Measurements from ENCODE around the gene LRMDA.

Gene LRMDA

DNA sequence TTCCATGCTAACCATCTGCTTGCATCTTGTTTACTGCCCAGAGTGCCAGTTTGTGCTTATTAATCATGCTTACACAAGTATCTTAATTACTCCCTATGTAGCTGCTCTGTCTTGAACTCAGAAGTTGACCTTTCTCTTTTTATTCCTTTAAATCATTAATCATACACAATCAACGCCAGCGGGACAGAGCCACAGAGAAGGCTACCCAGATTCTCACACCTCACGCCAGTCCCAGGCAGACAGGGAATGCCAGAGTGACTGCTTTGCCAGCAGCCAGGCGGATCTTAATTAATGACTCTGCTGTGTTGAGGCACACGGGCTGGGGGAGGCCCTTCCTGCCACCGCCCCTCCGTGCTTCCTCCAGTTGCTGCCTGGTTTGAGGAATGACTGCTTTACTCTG lies 229.4 kb downstream of the LRMDA start:
- H3K4me3 ChIP-seq: no peak overlapping the region
- peak overlapping the region in 1 of 2 donors; percentile 14 for H3K27ac ChIP-seq
- DNase-seq (ENCODE audit: low spot score): no peak
- TF ChIP-seq, protein P1, sequence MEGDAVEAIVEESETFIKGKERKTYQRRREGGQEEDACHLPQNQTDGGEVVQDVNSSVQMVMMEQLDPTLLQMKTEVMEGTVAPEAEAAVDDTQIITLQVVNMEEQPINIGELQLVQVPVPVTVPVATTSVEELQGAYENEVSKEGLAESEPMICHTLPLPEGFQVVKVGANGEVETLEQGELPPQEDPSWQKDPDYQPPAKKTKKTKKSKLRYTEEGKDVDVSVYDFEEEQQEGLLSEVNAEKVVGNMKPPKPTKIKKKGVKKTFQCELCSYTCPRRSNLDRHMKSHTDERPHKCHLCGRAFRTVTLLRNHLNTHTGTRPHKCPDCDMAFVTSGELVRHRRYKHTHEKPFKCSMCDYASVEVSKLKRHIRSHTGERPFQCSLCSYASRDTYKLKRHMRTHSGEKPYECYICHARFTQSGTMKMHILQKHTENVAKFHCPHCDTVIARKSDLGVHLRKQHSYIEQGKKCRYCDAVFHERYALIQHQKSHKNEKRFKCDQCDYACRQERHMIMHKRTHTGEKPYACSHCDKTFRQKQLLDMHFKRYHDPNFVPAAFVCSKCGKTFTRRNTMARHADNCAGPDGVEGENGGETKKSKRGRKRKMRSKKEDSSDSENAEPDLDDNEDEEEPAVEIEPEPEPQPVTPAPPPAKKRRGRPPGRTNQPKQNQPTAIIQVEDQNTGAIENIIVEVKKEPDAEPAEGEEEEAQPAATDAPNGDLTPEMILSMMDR (IDR thresholded peaks at IDR 0.05): no peak

DNA sequence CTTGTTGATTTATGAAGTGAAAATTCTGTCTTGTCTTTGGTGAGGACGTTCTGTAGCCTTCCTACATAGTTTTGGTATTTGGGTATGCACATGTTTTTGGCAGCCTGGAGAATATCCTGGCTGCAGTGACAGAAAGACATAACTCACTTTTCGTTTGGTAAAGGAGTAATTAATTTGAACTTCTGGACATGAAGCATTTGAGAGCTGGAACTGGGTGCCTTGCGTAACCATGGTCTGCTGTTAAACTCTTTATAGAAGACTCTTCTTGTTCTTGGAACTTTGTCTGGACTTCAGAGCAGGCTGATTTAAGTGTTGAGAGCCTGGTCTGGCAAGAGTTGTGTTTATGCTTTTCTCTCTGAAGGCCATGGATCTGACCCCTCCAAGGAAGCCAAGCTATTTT lies 231.3 kb downstream of the LRMDA start:
- TF ChIP-seq, protein P1 (IDR thresholded peaks at IDR 0.05): no peak
- Histone ChIP-seq H3K4me3 (no peak overlapping the region), H3K27ac (peak overlapping the region; percentile 76 to 91)
- peak; percentile 78 for DNase-seq (ENCODE audit: low spot score)

DNA sequence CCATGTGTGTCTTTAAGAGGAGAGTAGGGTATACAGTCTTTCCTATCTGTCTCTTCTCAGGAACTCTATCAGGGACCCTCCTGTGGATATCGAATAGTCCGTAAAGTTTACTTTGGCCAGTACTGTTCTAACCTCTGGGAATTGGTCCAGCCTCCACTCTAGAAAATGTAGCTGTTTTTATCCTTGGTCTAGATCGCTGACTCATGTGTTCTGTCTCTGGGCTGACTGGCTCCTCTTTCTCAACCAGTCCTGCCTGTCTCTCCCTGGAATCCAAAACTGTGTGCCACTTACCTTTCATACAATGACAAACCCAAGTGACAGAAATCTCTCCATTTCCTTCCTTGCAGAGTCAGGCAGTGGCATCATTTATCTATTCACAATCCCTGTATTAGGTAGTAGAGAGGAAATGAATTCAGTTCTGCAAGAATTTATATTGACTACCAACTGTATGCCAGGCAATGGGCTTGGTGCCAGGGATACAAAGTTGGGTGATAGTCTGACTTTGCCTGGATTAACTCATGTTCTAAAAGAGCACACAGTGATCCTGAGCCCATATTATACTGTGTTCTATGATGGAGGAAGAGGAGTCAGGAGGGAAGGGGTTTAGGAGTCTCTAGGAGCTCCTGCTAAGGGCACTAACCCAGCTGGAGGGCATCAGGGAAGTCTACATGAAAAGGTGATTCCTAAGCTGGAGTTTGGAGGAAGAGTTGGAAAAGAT lies 232.7 kb downstream of the LRMDA start:
- DNase-seq (ENCODE audit: low spot score): no peak
- TF ChIP-seq, protein P1 (IDR thresholded peaks at IDR 0.05): no peak
- no peak overlapping the region for H3K4me3 ChIP-seq
- peak overlapping the region; percentile 76 to 91 for H3K27ac ChIP-seq

DNA sequence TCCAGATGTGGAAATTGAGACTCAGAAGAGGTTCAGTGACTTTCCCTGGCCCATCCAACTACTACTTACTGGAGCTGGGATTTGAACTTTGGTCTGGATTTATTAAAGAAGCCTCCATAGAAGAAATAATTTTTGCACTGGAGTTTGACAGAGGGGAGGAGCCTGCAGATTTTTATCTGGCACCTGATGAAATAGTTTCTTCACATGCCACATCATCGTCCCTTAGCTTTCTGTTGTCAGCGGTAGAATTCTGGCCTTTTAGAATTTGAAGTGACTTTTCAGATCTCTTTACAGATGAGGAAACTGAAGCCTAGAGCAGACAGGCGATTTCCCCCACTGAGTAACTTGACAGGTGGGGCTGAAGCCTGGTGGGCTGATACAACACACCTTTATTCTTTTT lies 233.5 kb downstream of the LRMDA start:
- H3K27ac ChIP-seq: peak overlapping the region; percentile 76 to 91
- no peak for DNase-seq (ENCODE audit: low spot score)

DNA sequence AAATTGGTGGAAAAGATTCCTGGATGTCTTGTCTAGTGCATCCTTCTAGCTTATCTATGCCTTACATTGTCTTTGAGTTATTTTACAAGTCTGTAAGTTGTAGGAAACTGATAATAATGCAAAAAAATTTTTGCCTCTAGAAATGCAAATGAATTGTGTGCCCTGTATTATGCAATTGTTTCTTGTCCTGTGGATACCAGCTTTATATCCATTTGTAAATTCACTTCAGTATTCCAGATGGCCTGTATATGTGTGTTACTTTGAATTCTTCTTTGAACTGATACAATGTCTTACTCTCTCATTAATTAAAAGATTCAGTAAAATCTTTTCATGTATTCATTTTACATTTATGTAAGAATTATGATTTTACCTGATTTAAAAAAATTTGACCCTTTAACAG lies 234.3 kb downstream of the LRMDA start:
- Histone ChIP-seq H3K27ac (no peak overlapping the region), H3K4me3 (no peak overlapping the region)
- TF ChIP-seq, protein P1 (IDR thresholded peaks at IDR 0.05): no peak
- DNase-seq (ENCODE audit: low spot score): no peak

More for the DNA sequence above, 233.5 kb downstream of the LRMDA start:
- TF ChIP-seq, protein P1 (IDR thresholded peaks at IDR 0.05): no peak
- H3K4me3 ChIP-seq: no peak overlapping the region

DNA sequence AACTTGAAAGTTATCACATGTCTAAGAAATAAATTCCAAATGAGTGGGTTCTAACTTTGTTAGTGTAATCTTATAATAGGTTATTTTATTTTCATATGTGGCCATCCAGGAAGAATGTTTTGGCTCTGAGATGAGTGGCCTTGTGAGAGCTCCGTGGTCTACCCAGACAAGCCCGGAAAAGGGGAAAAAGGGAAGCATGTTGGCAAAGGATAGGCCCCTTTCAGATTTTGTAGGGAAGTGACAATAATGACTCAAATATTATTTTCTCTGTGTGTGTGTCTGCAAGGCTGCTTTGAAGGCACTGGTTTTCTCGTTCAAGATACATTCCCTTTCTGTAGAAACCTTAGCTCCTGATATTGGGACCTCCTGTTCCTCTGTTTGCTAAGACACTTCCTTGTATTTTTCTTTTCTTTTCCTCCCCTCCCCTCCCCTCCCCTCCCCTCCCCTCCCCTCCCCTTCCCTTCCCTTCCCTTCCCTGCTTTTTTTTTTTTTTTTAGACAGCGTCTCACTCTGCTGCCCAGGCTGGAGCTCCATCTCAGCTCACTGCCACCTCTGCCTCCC lies 240.8 kb downstream of the LRMDA start:
- Histone ChIP-seq H3K4me3 (no peak overlapping the region), H3K27ac (no peak overlapping the region)
- no peak for DNase-seq (ENCODE audit: low spot score)
- TF ChIP-seq, protein P1 (IDR thresholded peaks at IDR 0.05): no peak

DNA sequence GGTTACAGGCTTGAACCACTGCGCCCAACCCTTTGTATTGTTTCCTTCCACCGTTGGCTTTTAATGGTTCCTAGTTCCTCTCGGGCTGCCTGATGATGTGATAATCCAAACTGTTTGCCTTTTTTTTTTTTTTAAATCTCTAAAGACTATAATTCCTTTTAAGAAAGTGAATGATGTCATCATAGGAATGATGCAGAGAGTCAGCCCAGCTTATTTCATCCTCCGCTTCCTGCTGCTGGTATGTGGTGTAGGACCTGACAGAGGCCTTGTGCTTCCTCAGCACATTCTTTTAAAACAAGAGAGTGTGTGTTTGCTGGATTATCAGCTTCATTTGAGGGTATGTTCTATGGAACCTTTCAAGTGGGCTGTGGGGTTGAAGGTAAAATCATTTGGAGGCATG lies 241.4 kb downstream of the LRMDA start:
- TF ChIP-seq, protein P1 (IDR thresholded peaks at IDR 0.05): no peak
- H3K4me3 ChIP-seq: no peak overlapping the region
- no peak overlapping the region for H3K27ac ChIP-seq
- DNase-seq (ENCODE audit: low spot score): no peak

Measured in coronary artery (tissue), 2 donors.